HG02588 (cell line): ENCODE results near the gene KLHL21.

Experiments used
- ATAC-seq: cut with Tn5 transposase; IDR thresholded peaks from one replicate; pipeline ENCODE4 v1.9.1; 2021; ENCODE audit warnings: mild to moderate bottlenecking, moderate library complexity; ENCODE audit not compliant: unreplicated experiment

Gene KLHL21

GRCh38 chr1:6625584-6626149 lies 23.0 kb upstream of the KLHL21 start:
- ATAC-seq = peak; percentile 10

GRCh38 chr1:6624710-6625583 lies 22.3 kb upstream of the KLHL21 start, which contains the start of gene THAP3:
Gene THAP3 (plus strand): TSS chr1:6624868. CDS start chr1:6625219, 351 bp downstream.
- ATAC-seq = peak; percentile 70

- no peak for ATAC-seq
These were observed 20.7 kb upstream of the KLHL21 start for GRCh38 chr1:6623269-6623965.

- no peak for ATAC-seq
These were observed 19.9 kb upstream of the KLHL21 start for GRCh38 chr1:6622396-6623152.

- ATAC-seq = no peak
These were observed 19.0 kb upstream of the KLHL21 start for GRCh38 chr1:6621429-6622391.

GRCh38 chr1:6619045-6619444 lies 16.4 kb upstream of the KLHL21 start:
- ATAC-seq = no peak

- no peak for ATAC-seq
These were observed 12.5 kb upstream of the KLHL21 start for GRCh38 chr1:6614929-6615785.

GRCh38 chr1:6614019-6614928 lies 11.6 kb upstream of the KLHL21 start:
- no peak for ATAC-seq

GRCh38 chr1:6613361-6614018 lies 10.8 kb upstream of the KLHL21 start, which contains the start of gene PHF13:
Gene PHF13 (plus strand): TSS chr1:6613731. CDS start chr1:6614067, 336 bp downstream.
- ATAC-seq = peak; percentile 81

- ATAC-seq = peak; percentile 33
These were observed 10.1 kb upstream of the KLHL21 start for GRCh38 chr1:6612641-6613360.

GRCh38 chr1:6603915-6604558 lies 1.4 kb upstream of the KLHL21 start:
- ATAC-seq = no peak

GRCh38 chr1:6603238-6603914 lies 707 bp upstream of the KLHL21 start:
- ATAC-seq = peak; percentile 24

- ATAC-seq = no peak
These were observed 573 bp downstream of the KLHL21 start for GRCh38 chr1:6601923-6602668.

GRCh38 chr1:6601049-6601922 lies 1.4 kb downstream of the KLHL21 start:
- ATAC-seq = peak; percentile 28
